AG09319 (cell line): ENCODE results near the gene MUC22.

Experiments
- DNase-seq: peaks from one replicate; pipeline ENCODE4 v3.0.0-alpha.2; 2010; ENCODE audit warnings: low read depth; ENCODE audit errors: extremely low read depth
- CTCF ChIP-seq: IDR thresholded peaks from 2 replicates; pipeline ENCODE4 v1.5.1; 2011; ENCODE audit warnings: low read depth, mild to moderate bottlenecking, inconsistent platforms, low read length, moderate library complexity

The MUC22 gene

GRCh38 chr6:31001281-31001888 lies 8.9 kb upstream of the MUC22 start:
- DNase-seq, result no peak
- no peak for TF ChIP-seq CTCF

- TF ChIP-seq CTCF, result no peak
- DNase-seq, result no peak
Measured at GRCh38 chr6:31002471-31002870, 7.8 kb upstream of the MUC22 start.

- no peak for TF ChIP-seq CTCF
- DNase-seq, result no peak
Measured at GRCh38 chr6:31004794-31005193, 5.5 kb upstream of the MUC22 start.

- TF ChIP-seq CTCF, result no peak
- DNase-seq, result no peak
Measured at GRCh38 chr6:31005249-31006020, 4.8 kb upstream of the MUC22 start.

GRCh38 chr6:31007694-31008093 lies 2.6 kb upstream of the MUC22 start:
- DNase-seq, result peak; percentile 0
- TF ChIP-seq CTCF, result no peak

- TF ChIP-seq CTCF, result no peak
- DNase-seq, result no peak
Measured at GRCh38 chr6:31008165-31008564, 2.1 kb upstream of the MUC22 start.

- no peak for DNase-seq
- no peak for TF ChIP-seq CTCF
Measured at GRCh38 chr6:31009731-31010130, 543 bp upstream of the MUC22 start.
